HL-60 (cell line): Measurements from ENCODE around the gene GTPBP6.

Experiments used
- CTCF ChIP-seq: IDR thresholded peaks from one replicate; pipeline ENCODE4 v1.5.1; 2011; ENCODE audit warnings: low read length, control low read depth, inconsistent platforms; ENCODE audit not compliant: insufficient read depth
- GABPA ChIP-seq: IDR thresholded peaks from 2 replicates; pipeline ENCODE4 v1.6.1; 2012; ENCODE audit warnings: low read depth

DNA sequence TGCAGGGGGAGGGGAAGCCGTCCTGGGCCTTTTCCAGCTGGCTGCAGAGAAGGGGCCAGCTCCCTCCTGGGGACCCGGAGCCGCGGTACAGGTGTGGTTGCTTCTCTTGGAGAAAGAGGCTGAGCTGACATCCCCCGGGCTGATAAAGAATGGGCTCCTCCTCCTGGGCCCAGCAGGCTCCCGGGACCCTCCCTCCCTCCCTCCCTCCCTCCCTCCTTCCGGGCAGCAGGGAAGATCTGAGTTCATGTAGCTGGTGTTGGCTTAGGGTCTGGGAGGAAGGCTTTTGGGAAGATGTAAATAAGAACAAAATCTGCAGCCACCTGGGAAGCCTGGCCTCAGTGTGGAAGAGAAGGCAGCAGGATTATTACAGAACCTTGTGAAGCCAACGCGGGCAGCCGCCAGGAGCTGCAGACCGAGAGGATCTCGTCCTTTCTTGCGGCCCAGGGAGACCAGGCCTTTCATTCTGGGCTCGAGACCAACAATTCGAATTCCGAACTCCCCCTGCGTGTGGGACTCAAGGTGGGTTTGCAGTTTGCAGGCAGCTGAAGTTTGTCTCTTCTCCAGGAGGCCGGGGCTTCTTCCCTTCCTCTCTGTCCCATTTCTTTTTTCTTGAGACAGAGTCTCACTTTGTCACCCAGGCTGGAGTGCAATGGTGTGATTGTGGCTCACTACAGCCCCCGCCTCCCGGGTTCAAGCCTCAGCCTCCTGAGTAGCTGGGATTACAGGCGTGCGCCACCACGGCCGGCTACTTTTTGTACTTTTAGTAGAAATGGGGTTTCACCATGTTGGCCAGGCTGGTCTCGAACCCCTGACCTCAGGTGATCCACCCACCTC is 37.2 kb downstream of the GTPBP6 start, which contains the start of gene PLCXD1:
- TF ChIP-seq CTCF, result no peak
- no peak for TF ChIP-seq GABPA
